HEK293 (cell line): ENCODE results near the gene DSCAM.

Experiments
- ATF2 ChIP-seq: fragments of 450-650 bp; formaldehyde crosslinking; IDR thresholded peaks from 2 replicates; pipeline ENCODE4 v1.5.1; 2016; ENCODE audit warnings: missing biosample characterization, missing genetic modification characterization, low read depth
- CTCF ChIP-seq: fragments of 450-650 bp; formaldehyde crosslinking; IDR thresholded peaks from 2 replicates; pipeline ENCODE4 v1.5.1; 2016; ENCODE audit warnings: missing biosample characterization, missing genetic modification characterization
- GFI1B ChIP-seq: fragments of 450-650 bp; formaldehyde crosslinking; IDR thresholded peaks from 2 replicates; pipeline ENCODE4 v1.5.1; 2016; ENCODE audit warnings: missing biosample characterization, missing genetic modification characterization
- HOXA7 ChIP-seq: sonication (generic); formaldehyde crosslinking; IDR thresholded peaks from 2 replicates; pipeline ENCODE4 v1.8.1; 2022; ENCODE audit warnings: missing genetic modification reagents, borderline replicate concordance
- PBX3 ChIP-seq: sonication (generic); formaldehyde crosslinking; IDR thresholded peaks from 2 replicates; pipeline ENCODE4 v1.8.1; 2022; ENCODE audit warnings: mild to moderate bottlenecking, moderate library complexity, missing genetic modification reagents
- PRDM4 ChIP-seq: fragments of 450-650 bp; formaldehyde crosslinking; IDR thresholded peaks from 2 replicates; pipeline ENCODE4 v1.5.1; 2017; ENCODE audit warnings: missing biosample characterization, missing genetic modification characterization
- SALL2 ChIP-seq: fragments of 450-650 bp; formaldehyde crosslinking; IDR thresholded peaks from 2 replicates; pipeline ENCODE4 v1.5.0; 2017; ENCODE audit warnings: missing biosample characterization, mild to moderate bottlenecking, missing genetic modification characterization, borderline replicate concordance
- TCF7L2 ChIP-seq: IDR thresholded peaks from 2 replicates; pipeline ENCODE4 v1.6.1; 2011; ENCODE audit warnings: low read depth, mild to moderate bottlenecking, inconsistent platforms, low read length, moderate library complexity, borderline replicate concordance
- YY1 ChIP-seq: fragments of 450-650 bp; formaldehyde crosslinking; IDR thresholded peaks from 2 replicates; pipeline ENCODE4 v1.5.1; 2018; ENCODE audit warnings: missing biosample characterization, missing genetic modification characterization
- ZNF274 ChIP-seq, 2 experiments: fragments of 200-500 bp in 1 of 2; fragments of 450-650 bp in 1 of 2; sonication (Bioruptor generic) in 1 of 2; formaldehyde crosslinking in 1 of 2; IDR thresholded peaks; 2 replicates each; pipeline versions ENCODE4 v1.5.1 to v1.6.1; 2014 to 2016; ENCODE audit warnings: borderline replicate concordance in 1 of 2, inconsistent platforms in 1 of 2, low read length in 1 of 2, missing biosample characterization in 1 of 2, missing genetic modification characterization in 1 of 2
- ZNF311 ChIP-seq: fragments of 450-650 bp; formaldehyde crosslinking; IDR thresholded peaks from 2 replicates; pipeline ENCODE4 v1.5.1; 2017; ENCODE audit warnings: missing biosample characterization, missing genetic modification characterization, borderline replicate concordance
- ZNF366 ChIP-seq: fragments of 450-650 bp; formaldehyde crosslinking; conservative IDR thresholded peaks from 2 replicates; pipeline ENCODE4 v1.5.1; 2016; ENCODE audit warnings: missing biosample characterization, missing genetic modification characterization
- ZNF677 ChIP-seq: fragments of 450-650 bp; IDR thresholded peaks from 2 replicates; pipeline ENCODE4 v1.5.0; 2018; ENCODE audit warnings: missing biosample characterization, mild to moderate bottlenecking, missing genetic modification characterization, moderate library complexity
- ZNF792 ChIP-seq: fragments of 450-650 bp; formaldehyde crosslinking; IDR thresholded peaks from 2 replicates; pipeline ENCODE4 v1.5.1; 2016; ENCODE audit warnings: missing biosample characterization, missing genetic modification characterization

GRCh38 chr21:40768056-40768455 is 78.9 kb downstream of the DSCAM start:
- TF ChIP-seq TCF7L2, result no peak
- no peak for TF ChIP-seq ZNF311 (tag by site-specific recombination)
- no peak for TF ChIP-seq CTCF (tag by site-specific recombination)
- TF ChIP-seq ZNF792 (tag by site-specific recombination), result no peak
- TF ChIP-seq ZNF677 (tag by site-specific recombination), result no peak
- TF ChIP-seq PRDM4 (tag by site-specific recombination), result no peak
- no peak for TF ChIP-seq ZNF274 (IDR thresholded peaks at IDR 0.05; ENCODE audit: low read length)
- no peak for TF ChIP-seq ZNF274 (tag by site-specific recombination; IDR thresholded peaks at IDR 0.05; ENCODE audit: borderline replicate concordance)
- TF ChIP-seq HOXA7 (CRISPR knock-in tag), result no peak
- no peak for TF ChIP-seq YY1
- no peak for TF ChIP-seq GFI1B
- TF ChIP-seq ZNF366, result no peak
- TF ChIP-seq SALL2 (tag by site-specific recombination), result no peak
- no peak for TF ChIP-seq PBX3 (CRISPR knock-in tag)
- no peak for TF ChIP-seq ATF2 (tag by site-specific recombination)
